IMR-90 (cell line): Measurements from ENCODE around the gene IST1. TPM values are rescaled to one million over a fixed set of nuclear protein-coding genes. Genes with fewer than 3 reads are reported as not detected.

ENCODE experiments used
- ATAC-seq: fragments of 200-7000 bp; cut with Tn5 transposase; 2 replicates; pipeline ENCODE4 v1.9.1; 2020; ENCODE audit warnings: low read depth, mild to moderate bottlenecking, moderate library complexity
- BruUV-seq: library from RNA; stranded (reverse); fragments of 400-500 nt; replicated peaks from 2 replicates; lab custom pipeline; 2021; lab: Mats Ljungman, UMichigan
- CTCF ChIA-PET: fragments of 300-600 bp; formaldehyde crosslinking; extraction: SDS; loops from one replicate; lab custom pipeline; 2021; ENCODE audit warnings: antibody characterized with exemption; lab: Yijun Ruan, JAX
- POLR2A ChIA-PET: fragments of 300-600 bp; sonication (Branson Sonifier 250); formaldehyde crosslinking; loops from one replicate; lab custom pipeline; 2022; ENCODE audit warnings: antibody characterized with exemption; ENCODE audit not compliant: unreplicated experiment; lab: Charles Lee
- DNase-seq: peaks from one replicate; pipeline ENCODE4 v3.0.0; 2013
- H2AFZ ChIP-seq: replicated peaks from 2 replicates; pipeline ENCODE3; 2013; ENCODE audit warnings: low read length, mild to moderate bottlenecking; ENCODE audit not compliant: poor library complexity
- H2AK5ac ChIP-seq: 2 replicates; pipeline ENCODE4 v1.6.1; 2013; ENCODE audit warnings: low read depth, low read length, inconsistent platforms
- H2AK9ac ChIP-seq: replicated peaks from 2 replicates; pipeline ENCODE3; 2013; ENCODE audit warnings: mild to moderate bottlenecking, low read depth, low read length, moderate library complexity; ENCODE audit not compliant: poor library complexity
- H2BK120ac ChIP-seq: 2 replicates; pipeline ENCODE4 v1.6.1; 2013; ENCODE audit warnings: low read depth, low read length, inconsistent platforms
- H2BK15ac ChIP-seq: 3 replicates; pipeline ENCODE4 v1.6.1; 2013; ENCODE audit warnings: low read depth, low read length, inconsistent platforms
- H2BK20ac ChIP-seq: 2 replicates; pipeline ENCODE4 v1.6.1; 2013; ENCODE audit warnings: low read depth, mild to moderate bottlenecking, inconsistent platforms, low read length, moderate library complexity
- H2BK5ac ChIP-seq: 2 replicates; pipeline ENCODE4 v1.6.1; 2013; ENCODE audit warnings: mild to moderate bottlenecking, low read depth, low read length, inconsistent platforms; ENCODE audit not compliant: poor library complexity, severe bottlenecking
- H3K14ac ChIP-seq: replicated peaks from 2 replicates; pipeline ENCODE4 v1.6.1; 2013; ENCODE audit warnings: low read depth, low read length, inconsistent platforms
- H3K18ac ChIP-seq: 2 replicates; pipeline ENCODE4 v1.6.1; 2013; ENCODE audit warnings: low read depth, low read length, control low read depth
- H3K23ac ChIP-seq: 2 replicates; pipeline ENCODE4 v1.6.1; 2013; ENCODE audit warnings: low read depth, low read length, inconsistent platforms
- H3K27ac ChIP-seq: 2 replicates; pipeline ENCODE4 v1.5.1; 2013; ENCODE audit warnings: mild to moderate bottlenecking, control low read depth, low read length; ENCODE audit not compliant: insufficient read depth
- H3K27me3 ChIP-seq: 2 replicates; pipeline ENCODE4 v1.6.1; 2013; ENCODE audit warnings: low read length; ENCODE audit not compliant: control insufficient read depth, insufficient read depth
- H3K36me3 ChIP-seq: 2 replicates; pipeline ENCODE4 v1.6.1; 2013; ENCODE audit warnings: low read length, mixed read lengths; ENCODE audit not compliant: control insufficient read depth, insufficient read depth
- H3K4ac ChIP-seq: 2 replicates; pipeline ENCODE4 v1.6.1; 2013; ENCODE audit warnings: low read depth, low read length, inconsistent platforms
- H3K4me1 ChIP-seq: 2 replicates; pipeline ENCODE4 v1.6.1; 2013; ENCODE audit warnings: low read length, mixed read lengths; ENCODE audit not compliant: control insufficient read depth, insufficient read depth
- H3K4me2 ChIP-seq: 2 replicates; pipeline ENCODE4 v1.6.1; 2013; ENCODE audit warnings: low read depth, mild to moderate bottlenecking, control low read depth, low read length, moderate library complexity
- H3K4me3 ChIP-seq: 2 replicates; pipeline ENCODE4 v1.5.1; 2013; ENCODE audit warnings: low read depth, mild to moderate bottlenecking, control low read depth, low read length, moderate library complexity; ENCODE audit not compliant: insufficient read depth
- H3K56ac ChIP-seq: 2 replicates; pipeline ENCODE4 v1.6.1; 2013; ENCODE audit warnings: low read length, inconsistent platforms; ENCODE audit not compliant: insufficient read depth; ENCODE audit errors: extremely low read depth
- H3K79me1 ChIP-seq, 2 experiments: 2 replicates each; pipeline ENCODE4 v1.6.1; 2013; ENCODE audit warnings: low read length in 2 of 2, inconsistent platforms in 1 of 2, low read depth in 1 of 2
- H3K9ac ChIP-seq: 2 replicates; pipeline ENCODE4 v1.6.1; 2013; ENCODE audit warnings: low read depth, low read length, control low read depth
- H3K9me1 ChIP-seq: 2 replicates; pipeline ENCODE4 v1.6.1; 2013; ENCODE audit warnings: low read length, inconsistent platforms; ENCODE audit not compliant: insufficient read depth
- H3K9me3 ChIP-seq: 2 replicates; pipeline ENCODE4 v1.6.1; 2013; ENCODE audit warnings: low read length; ENCODE audit not compliant: control insufficient read depth, insufficient read depth
- H4K20me1 ChIP-seq: 2 replicates; pipeline ENCODE4 v1.6.1; 2013; ENCODE audit warnings: low read length, inconsistent platforms; ENCODE audit not compliant: insufficient read depth
- H4K5ac ChIP-seq: 2 replicates; pipeline ENCODE4 v1.6.1; 2013; ENCODE audit warnings: mild to moderate bottlenecking, low read depth, low read length, control low read depth
- H4K8ac ChIP-seq, 2 experiments: 2 replicates each; pipeline ENCODE4 v1.6.1; 2013; ENCODE audit warnings: low read depth in 2 of 2, low read length in 2 of 2, control low read depth in 1 of 2, inconsistent platforms in 1 of 2
- H4K91ac ChIP-seq: 2 replicates; pipeline ENCODE4 v1.6.1; 2013; ENCODE audit warnings: low read depth, low read length, inconsistent platforms; ENCODE audit not compliant: insufficient read depth
- FOS ChIP-seq: fragments of 150-350 bp; IDR thresholded peaks from 2 replicates; pipeline ENCODE4 v1.6.1; 2016; ENCODE audit warnings: low read depth, low read length
- MAFK ChIP-seq: IDR thresholded peaks from 2 replicates; pipeline ENCODE4 v1.6.1; 2012; ENCODE audit warnings: low read depth, low read length, improper control_type of control experiment
- MXI1 ChIP-seq: IDR thresholded peaks from 2 replicates; pipeline ENCODE4 v1.6.1; 2012; ENCODE audit warnings: low read depth, mild to moderate bottlenecking, low read length, moderate library complexity, borderline replicate concordance
- NFE2L2 ChIP-seq: fragments of 150-350 bp; IDR thresholded peaks from 2 replicates; pipeline ENCODE4 v1.6.1; 2016; ENCODE audit warnings: low read depth, mild to moderate bottlenecking, low read length
- RCOR1 ChIP-seq: IDR thresholded peaks from 2 replicates; pipeline ENCODE4 v1.6.1; 2012; ENCODE audit warnings: mild to moderate bottlenecking, low read length, improper control_type of control experiment; ENCODE audit not compliant: insufficient replicate concordance
- RFX5 ChIP-seq: IDR thresholded peaks from 2 replicates; pipeline ENCODE4 v1.8.0; 2012; ENCODE audit warnings: low read depth, mild to moderate bottlenecking, low read length, moderate library complexity
- SMC3 ChIP-seq: fragments of 150-350 bp; IDR thresholded peaks from 2 replicates; pipeline ENCODE4 v1.6.1; 2016; ENCODE audit warnings: low read depth, mild to moderate bottlenecking, antibody characterized with exemption, low read length, moderate library complexity
- WGBS, 2 experiments: methylation state at CpG; one replicate each; pipeline versions ENCODE4 v1.1.5 to v1.1.7; 2013; ENCODE audit warnings: missing lambda C conversion rate in 2 of 2; ENCODE audit not compliant: insufficient read length in 1 of 2; ENCODE audit errors: extremely low coverage in 2 of 2; 5-methylcytosine and 5-hydroxymethylcytosine counted together
- dilution Hi-C: fragments of 300-500 bp; cut with HindIII; formaldehyde crosslinking; loops from one replicate; pipeline ENCODE4 v1.14.3; 2018; ENCODE audit warnings: low sequenced_read_pairs; ENCODE audit not compliant: unreplicated experiment
- in situ Hi-C: fragments of 300-500 bp; cut with MboI; formaldehyde crosslinking; loops from 3 replicates; pipeline ENCODE4 v1.14.3; 2019; ENCODE audit warnings: low sequenced_read_pairs, inconsistent platforms, mixed read lengths
- intact Hi-C: fragments of 100-400 bp; cut with micrococcal nuclease; formaldehyde crosslinking; loops from 2 replicates; pipeline ENCODE4 v1.10.0; 2022
- polyA plus RNA-seq, 3 experiments: library from polyadenylated mRNA; depleted of rRNA; stranded (reverse); fragments of >200 nt; gene quantifications; 2 replicates each; pipeline ENCODE4 v1.2.3, GENCODE V29; 2012; ENCODE audit warnings: low replicate concordance in 1 of 3
- total RNA-seq: library from RNA; depleted of rRNA; stranded (reverse); fragments of >200 nt; gene quantifications from 2 replicates; pipeline ENCODE4 v1.2.3, GENCODE V29; 2012
- TF ChIP-seq, protein P1 (sequence below): conservative IDR thresholded peaks from 2 replicates; pipeline ENCODE4 v1.5.1; 2012; ENCODE audit warnings: mild to moderate bottlenecking, low read depth, low read length, improper control_type of control experiment

IST1 gene
- total and polyA plus RNA-seq, 2 of the 4 experiments (the other 2 are of a cell fraction), result 134 to 186 TPM

DNA sequence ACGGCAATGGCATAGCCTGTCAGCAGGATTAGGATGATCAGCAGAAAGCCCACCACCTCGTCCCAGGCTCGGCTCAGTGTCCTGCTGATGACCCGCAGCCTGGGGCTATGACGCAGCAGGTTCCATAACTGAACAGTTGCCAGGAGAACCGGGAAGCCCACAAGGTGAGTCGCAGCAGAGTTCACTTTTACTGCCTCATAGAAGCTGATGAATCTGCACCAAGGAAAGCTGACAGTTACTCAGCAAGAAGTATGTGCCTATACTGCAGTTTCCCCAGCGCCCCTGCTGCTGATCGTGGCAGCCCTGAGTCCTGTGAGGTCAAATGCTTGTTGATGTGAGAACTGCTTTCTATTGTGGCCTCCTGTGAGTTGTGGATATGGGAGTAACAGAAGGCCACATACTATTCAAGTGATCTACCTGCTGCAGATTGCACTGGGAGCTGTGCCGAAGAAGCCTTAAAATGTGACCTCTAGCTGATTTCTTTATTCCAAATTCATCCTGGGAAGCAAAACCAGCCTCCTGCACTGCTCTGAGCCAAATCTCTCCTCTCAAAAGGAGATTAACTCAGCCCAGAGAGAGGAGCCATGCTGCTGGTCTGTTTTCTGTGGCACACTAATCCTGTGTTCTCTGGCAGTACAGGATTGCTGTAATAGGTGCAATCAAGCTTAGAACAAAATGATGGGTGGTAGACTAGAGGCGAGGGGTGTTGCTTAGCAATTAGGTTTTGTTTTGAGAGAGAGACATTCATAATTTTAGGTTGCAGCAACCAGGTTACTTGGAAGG lies 38.8 kb downstream of the IST1 start:
- peaks cover 6% of the 10 kb centered on the region for H3K4me1 ChIP-seq
- 43% methylated on average over 5 of the region's 11 CpGs; no CpG with 5 or more reads in 1 of the 2 experiments for WGBS, 2 experiments
- H3K4me2 ChIP-seq, result no peak overlapping the region
- H2BK15ac ChIP-seq, result no peak overlapping the region
- H3K18ac ChIP-seq, result no peak overlapping the region
- H3K4me3 ChIP-seq, result no peak overlapping the region
- intact Hi-C loops, result no loop called here
- H3K9me1 ChIP-seq, result peaks cover 12% of the 10 kb centered on the region; the same call in 1 of the 2 replicates
- H3K56ac ChIP-seq, result no peak overlapping the region
- TF ChIP-seq NFE2L2, result no peak; the same call in 1 of the 2 replicates
- no peak for TF ChIP-seq MXI1
- TF ChIP-seq, protein P1, sequence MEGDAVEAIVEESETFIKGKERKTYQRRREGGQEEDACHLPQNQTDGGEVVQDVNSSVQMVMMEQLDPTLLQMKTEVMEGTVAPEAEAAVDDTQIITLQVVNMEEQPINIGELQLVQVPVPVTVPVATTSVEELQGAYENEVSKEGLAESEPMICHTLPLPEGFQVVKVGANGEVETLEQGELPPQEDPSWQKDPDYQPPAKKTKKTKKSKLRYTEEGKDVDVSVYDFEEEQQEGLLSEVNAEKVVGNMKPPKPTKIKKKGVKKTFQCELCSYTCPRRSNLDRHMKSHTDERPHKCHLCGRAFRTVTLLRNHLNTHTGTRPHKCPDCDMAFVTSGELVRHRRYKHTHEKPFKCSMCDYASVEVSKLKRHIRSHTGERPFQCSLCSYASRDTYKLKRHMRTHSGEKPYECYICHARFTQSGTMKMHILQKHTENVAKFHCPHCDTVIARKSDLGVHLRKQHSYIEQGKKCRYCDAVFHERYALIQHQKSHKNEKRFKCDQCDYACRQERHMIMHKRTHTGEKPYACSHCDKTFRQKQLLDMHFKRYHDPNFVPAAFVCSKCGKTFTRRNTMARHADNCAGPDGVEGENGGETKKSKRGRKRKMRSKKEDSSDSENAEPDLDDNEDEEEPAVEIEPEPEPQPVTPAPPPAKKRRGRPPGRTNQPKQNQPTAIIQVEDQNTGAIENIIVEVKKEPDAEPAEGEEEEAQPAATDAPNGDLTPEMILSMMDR, result no peak
- peak; percentile 59 for TF ChIP-seq MAFK
- TF ChIP-seq FOS, result no peak
- TF ChIP-seq RCOR1, result no peak
- TF ChIP-seq RFX5, result no peak
- no peak for TF ChIP-seq SMC3
- H3K36me3 ChIP-seq, result peaks cover 16% of the 10 kb centered on the region
- H3K79me1 ChIP-seq, result peaks cover 15 to 58% of the 10 kb centered on the region in 2 experiments
- ChIA-PET POLR2A (no interaction called here), CTCF (no interaction called here)
- no peak overlapping the region for H3K4ac ChIP-seq
- H3K27ac ChIP-seq, result no peak overlapping the region
- no peaks in the 10 kb centered on the region for H3K9me3 ChIP-seq
- H2AK5ac ChIP-seq, result no peak overlapping the region
- DNase-seq, result peak; percentile 79
- H2AFZ ChIP-seq, result no peak overlapping the region
- in situ Hi-C loops, result no loop called here
- H2AK9ac ChIP-seq, result peak overlapping the region; percentile 23
- no peak overlapping the region for H2BK20ac ChIP-seq
- H4K91ac ChIP-seq, result no peak overlapping the region
- 0 out of 2 replicates have a peak overlapping the region, but pooled peaks have one; percentile 16 for H3K23ac ChIP-seq
- H4K5ac ChIP-seq, result no peak overlapping the region
- H4K20me1 ChIP-seq, result peaks cover 49% of the 10 kb centered on the region
- dilution Hi-C loops, result no loop called here
- no peak overlapping the region for H3K14ac ChIP-seq
- no peak overlapping the region for H2BK120ac ChIP-seq
- H2BK5ac ChIP-seq, result no peak overlapping the region
- ATAC-seq, result no peak; the same call in 1 of the 2 replicates
- H3K9ac ChIP-seq, result no peak overlapping the region
- no peak overlapping the region for H4K8ac ChIP-seq
- H3K27me3 ChIP-seq, result no peaks in the 10 kb centered on the region
- BruUV-seq, result no TSS peak
